ENCODE measurements around the gene CYB5D1. TPM values are rescaled to one million over a fixed set of nuclear protein-coding genes. Genes with fewer than 3 reads are reported as not detected.

The CYB5D1 gene
- total RNA-seq, 1 experiment from 2014 or later, result 18.7 TPM

DNA sequence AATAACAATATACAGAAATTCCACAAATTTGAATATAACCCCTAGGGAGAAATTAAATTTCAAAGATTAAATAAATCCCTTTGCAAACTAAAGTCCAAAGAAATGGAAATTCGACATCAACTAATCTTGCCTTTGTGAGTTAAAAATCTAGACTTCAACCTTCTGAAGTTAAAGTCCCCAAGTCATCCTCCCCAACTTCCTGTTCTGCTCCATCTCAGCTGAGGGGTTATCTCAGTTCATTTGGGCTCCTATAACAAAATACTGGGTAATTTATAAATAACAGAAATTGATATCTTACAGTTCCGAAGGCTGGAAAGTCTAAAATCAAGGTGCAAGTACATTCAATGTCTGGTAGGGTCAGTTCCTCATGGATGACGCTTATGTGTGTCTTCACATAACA lies 46.6 kb upstream of the CYB5D1 start:
- intact Hi-C loops (cut with micrococcal nuclease; ENCODE audit: unreplicated experiment), result no loop called here
- Histone ChIP-seq H3K27me3 (replicated peaks; ENCODE audit: insufficient read depth, low read depth, low read length, poor library complexity) (no peaks in the 10 kb centered on the region), H3K4me1 (ENCODE audit: insufficient read depth, low read length, poor library complexity, severe bottlenecking) (no peaks in the 10 kb centered on the region), H3K36me3 (ENCODE audit: insufficient read depth, low read length, poor library complexity, severe bottlenecking) (no peaks in the 10 kb centered on the region), H3K4me3 (ENCODE audit: low read depth, low read length, poor library complexity, severe bottlenecking) (no peak overlapping the region), H3K9me3 (ENCODE audit: low read depth, low read length, poor library complexity, severe bottlenecking) (no peaks in the 10 kb centered on the region), H3K27ac (ENCODE audit: low read depth, low read length, poor library complexity, severe bottlenecking) (no peak overlapping the region)
- no TSS peak for BruUV-seq (replicated peaks)
- ChIA-PET CTCF (no interaction called here), POLR2A (ENCODE audit: low non-redundant PET) (no interaction called here)
- no peak for DNase-seq (ENCODE audit: low spot score)
- no peak for TF ChIP-seq EZH2 (IDR thresholded peaks at IDR 0.05; ENCODE audit: borderline replicate concordance, low read depth, low read length, poor library complexity, severe bottlenecking)
- TF ChIP-seq, protein P1, sequence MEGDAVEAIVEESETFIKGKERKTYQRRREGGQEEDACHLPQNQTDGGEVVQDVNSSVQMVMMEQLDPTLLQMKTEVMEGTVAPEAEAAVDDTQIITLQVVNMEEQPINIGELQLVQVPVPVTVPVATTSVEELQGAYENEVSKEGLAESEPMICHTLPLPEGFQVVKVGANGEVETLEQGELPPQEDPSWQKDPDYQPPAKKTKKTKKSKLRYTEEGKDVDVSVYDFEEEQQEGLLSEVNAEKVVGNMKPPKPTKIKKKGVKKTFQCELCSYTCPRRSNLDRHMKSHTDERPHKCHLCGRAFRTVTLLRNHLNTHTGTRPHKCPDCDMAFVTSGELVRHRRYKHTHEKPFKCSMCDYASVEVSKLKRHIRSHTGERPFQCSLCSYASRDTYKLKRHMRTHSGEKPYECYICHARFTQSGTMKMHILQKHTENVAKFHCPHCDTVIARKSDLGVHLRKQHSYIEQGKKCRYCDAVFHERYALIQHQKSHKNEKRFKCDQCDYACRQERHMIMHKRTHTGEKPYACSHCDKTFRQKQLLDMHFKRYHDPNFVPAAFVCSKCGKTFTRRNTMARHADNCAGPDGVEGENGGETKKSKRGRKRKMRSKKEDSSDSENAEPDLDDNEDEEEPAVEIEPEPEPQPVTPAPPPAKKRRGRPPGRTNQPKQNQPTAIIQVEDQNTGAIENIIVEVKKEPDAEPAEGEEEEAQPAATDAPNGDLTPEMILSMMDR (conservative IDR thresholded peaks at IDR 0.05; ENCODE audit: low read depth, low read length), result no peak

DNA sequence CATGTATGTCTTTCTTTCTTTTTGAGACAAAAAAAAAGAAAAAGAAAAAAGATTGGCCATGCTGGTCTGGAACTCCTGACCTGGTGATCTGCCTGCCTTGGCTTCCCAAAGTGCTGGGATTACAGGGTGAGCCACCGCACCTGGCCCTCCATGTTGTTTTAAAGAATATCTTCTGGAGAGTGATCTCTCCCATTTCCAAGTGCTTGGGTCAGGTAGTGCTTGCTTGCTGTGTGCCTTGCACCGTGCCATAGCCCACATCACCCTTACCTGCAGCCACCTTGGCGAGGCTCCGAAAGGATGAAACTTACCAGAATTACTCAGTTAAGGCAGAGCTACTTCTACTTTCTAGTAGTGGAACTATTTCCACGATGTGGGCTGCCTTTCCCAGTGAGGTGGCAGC lies 42.8 kb upstream of the CYB5D1 start:
- H3K9me3 ChIP-seq (ENCODE audit: low read depth, low read length, poor library complexity, severe bottlenecking), result no peaks in the 10 kb centered on the region
- TF ChIP-seq, protein P1 (conservative IDR thresholded peaks at IDR 0.05; ENCODE audit: low read depth, low read length), result no peak
- TF ChIP-seq EZH2 (IDR thresholded peaks at IDR 0.05; ENCODE audit: borderline replicate concordance, low read depth, low read length, poor library complexity, severe bottlenecking), result no peak
- no TSS peak for BruUV-seq (replicated peaks)
- DNase-seq (ENCODE audit: low spot score), result no peak
- no peaks in the 10 kb centered on the region for H3K4me1 ChIP-seq (ENCODE audit: insufficient read depth, low read length, poor library complexity, severe bottlenecking)
- H3K27me3 ChIP-seq (replicated peaks; ENCODE audit: insufficient read depth, low read depth, low read length, poor library complexity), result no peaks in the 10 kb centered on the region
- ChIA-PET CTCF (no interaction called here), POLR2A (ENCODE audit: low non-redundant PET) (no interaction called here)
- no peak overlapping the region for H3K4me3 ChIP-seq (ENCODE audit: low read depth, low read length, poor library complexity, severe bottlenecking)
- intact Hi-C loops (cut with micrococcal nuclease; ENCODE audit: unreplicated experiment), result no loop called here
- no peak overlapping the region for H3K27ac ChIP-seq (ENCODE audit: low read depth, low read length, poor library complexity, severe bottlenecking)
- no peaks in the 10 kb centered on the region for H3K36me3 ChIP-seq (ENCODE audit: insufficient read depth, low read length, poor library complexity, severe bottlenecking)

DNA sequence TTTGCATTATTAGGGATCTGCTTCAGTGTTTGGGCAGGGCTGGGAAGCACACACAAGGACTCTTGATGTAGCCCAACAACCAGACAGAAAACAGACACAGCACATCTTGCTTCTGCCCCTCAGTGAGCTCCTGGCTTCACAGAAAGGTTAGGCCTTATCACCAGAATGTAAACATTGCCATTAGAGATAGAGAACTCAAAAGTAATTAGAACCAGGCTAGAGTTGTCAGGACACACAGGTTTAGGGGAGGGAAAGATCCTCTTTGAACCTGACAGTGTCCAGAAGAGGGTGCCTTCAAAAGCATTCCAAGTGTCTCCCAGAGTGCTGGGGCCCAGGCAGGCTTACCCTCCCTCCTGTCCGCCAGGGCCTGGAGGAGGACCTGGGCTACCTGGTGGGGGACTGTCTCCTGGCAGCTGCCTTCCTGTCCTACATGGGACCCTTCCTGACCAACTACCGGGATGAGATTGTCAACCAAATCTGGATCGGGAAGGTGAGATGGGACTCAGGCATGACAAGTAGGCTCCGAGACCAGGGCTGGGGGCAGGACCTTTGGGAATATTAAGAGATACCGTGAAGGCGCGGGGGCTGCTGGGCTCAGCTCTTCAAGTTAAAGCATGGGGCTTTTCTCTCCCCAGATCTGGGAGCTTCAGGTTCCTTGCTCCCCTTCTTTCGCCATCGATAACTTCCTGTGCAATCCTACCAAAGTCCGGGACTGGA lies 40.7 kb upstream of the CYB5D1 start:
- POLR2A ChIA-PET (ENCODE audit: low non-redundant PET), result no interaction called here
- TF ChIP-seq, protein P1 (conservative IDR thresholded peaks at IDR 0.05; ENCODE audit: low read depth, low read length), result no peak
- TF ChIP-seq EZH2 (IDR thresholded peaks at IDR 0.05; ENCODE audit: borderline replicate concordance, low read depth, low read length, poor library complexity, severe bottlenecking), result no peak
- BruUV-seq (replicated peaks), result no TSS peak
- no peaks in the 10 kb centered on the region for H3K9me3 ChIP-seq (ENCODE audit: low read depth, low read length, poor library complexity, severe bottlenecking)
- H3K4me3 ChIP-seq (ENCODE audit: low read depth, low read length, poor library complexity, severe bottlenecking), result no peak overlapping the region
- DNase-seq (ENCODE audit: low spot score), result no peak
- H3K27me3 ChIP-seq (replicated peaks; ENCODE audit: insufficient read depth, low read depth, low read length, poor library complexity), result no peaks in the 10 kb centered on the region
- H3K27ac ChIP-seq (ENCODE audit: low read depth, low read length, poor library complexity, severe bottlenecking), result no peak overlapping the region
- no peaks in the 10 kb centered on the region for H3K4me1 ChIP-seq (ENCODE audit: insufficient read depth, low read length, poor library complexity, severe bottlenecking)
- H3K36me3 ChIP-seq (ENCODE audit: insufficient read depth, low read length, poor library complexity, severe bottlenecking), result no peaks in the 10 kb centered on the region
- intact Hi-C loops (cut with micrococcal nuclease; ENCODE audit: unreplicated experiment), result no loop called here
- CTCF ChIA-PET, result no interaction called here
